ENCODE data around the gene NDE1.

DNA sequence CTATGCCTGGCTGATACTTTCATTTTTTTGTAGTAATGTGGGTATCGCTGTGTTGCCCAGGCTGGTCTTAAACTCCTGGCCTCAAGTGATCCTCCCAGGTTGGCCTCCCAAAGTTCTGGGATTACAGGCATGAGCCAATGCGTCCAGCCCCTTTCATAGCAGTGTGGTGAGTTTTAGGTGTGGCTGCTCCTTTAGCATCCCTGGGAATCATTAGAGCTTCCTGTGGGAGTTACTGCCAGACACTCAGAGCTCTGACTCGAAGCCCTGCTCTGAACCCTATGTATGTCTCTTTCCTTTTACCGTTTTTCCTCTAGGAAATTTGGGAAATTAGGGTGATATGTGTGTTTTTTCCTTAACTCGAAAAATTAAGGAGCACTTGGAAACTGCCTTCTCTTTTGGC, 44.5 kb downstream of the NDE1 start:
- TF ChIP-seq, protein P1, sequence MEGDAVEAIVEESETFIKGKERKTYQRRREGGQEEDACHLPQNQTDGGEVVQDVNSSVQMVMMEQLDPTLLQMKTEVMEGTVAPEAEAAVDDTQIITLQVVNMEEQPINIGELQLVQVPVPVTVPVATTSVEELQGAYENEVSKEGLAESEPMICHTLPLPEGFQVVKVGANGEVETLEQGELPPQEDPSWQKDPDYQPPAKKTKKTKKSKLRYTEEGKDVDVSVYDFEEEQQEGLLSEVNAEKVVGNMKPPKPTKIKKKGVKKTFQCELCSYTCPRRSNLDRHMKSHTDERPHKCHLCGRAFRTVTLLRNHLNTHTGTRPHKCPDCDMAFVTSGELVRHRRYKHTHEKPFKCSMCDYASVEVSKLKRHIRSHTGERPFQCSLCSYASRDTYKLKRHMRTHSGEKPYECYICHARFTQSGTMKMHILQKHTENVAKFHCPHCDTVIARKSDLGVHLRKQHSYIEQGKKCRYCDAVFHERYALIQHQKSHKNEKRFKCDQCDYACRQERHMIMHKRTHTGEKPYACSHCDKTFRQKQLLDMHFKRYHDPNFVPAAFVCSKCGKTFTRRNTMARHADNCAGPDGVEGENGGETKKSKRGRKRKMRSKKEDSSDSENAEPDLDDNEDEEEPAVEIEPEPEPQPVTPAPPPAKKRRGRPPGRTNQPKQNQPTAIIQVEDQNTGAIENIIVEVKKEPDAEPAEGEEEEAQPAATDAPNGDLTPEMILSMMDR (IDR thresholded peaks at IDR 0.05): no peak
- TF ChIP-seq POLR2A (IDR thresholded peaks at IDR 0.05) (no peak), POLR2AphosphoS5 (IDR thresholded peaks at IDR 0.05) (no peak)
